HEK293T (cell line): Measurements from ENCODE around the gene HECTD1.
"Not testable (repeated sequence)": the region's sequence is repeated elsewhere in the genome, so short reads cannot be mapped to it uniquely, and the experiment has no call there.

Source experiments
- CTCF ChIA-PET: fragments of 350-600 bp; formaldehyde crosslinking; extraction: SDS; loops from one replicate; lab custom pipeline; 2021; ENCODE audit warnings: antibody characterized with exemption, inconsistent platforms; lab: Yijun Ruan, JAX
- POLR2A ChIA-PET: fragments of 350-600 bp; formaldehyde crosslinking; extraction: SDS; loops from one replicate; lab custom pipeline; 2020; ENCODE audit warnings: antibody characterized with exemption, inconsistent platforms; lab: Yijun Ruan, JAX
- DNase-seq: peaks from one replicate; pipeline ENCODE4 v3.0.0; 2012; ENCODE audit warnings: mixed read lengths; ENCODE audit errors: extremely low spot score
- ARNT ChIP-seq: fragments of 450-650 bp; IDR thresholded peaks from 2 replicates; pipeline ENCODE4 v1.6.1; 2017; ENCODE audit warnings: mild to moderate bottlenecking
- BHLHE40 ChIP-seq: fragments of 450-650 bp; IDR thresholded peaks from 2 replicates; pipeline ENCODE4 v1.6.1; 2016; ENCODE audit warnings: mild to moderate bottlenecking, moderate library complexity, borderline replicate concordance
- CTBP1 ChIP-seq: fragments of 450-650 bp; IDR thresholded peaks from 2 replicates; pipeline ENCODE4 v1.6.1; 2016; ENCODE audit warnings: borderline replicate concordance
- ELF4 ChIP-seq: fragments of 450-650 bp; IDR thresholded peaks from 2 replicates; pipeline ENCODE4 v1.6.1; 2017; ENCODE audit warnings: antibody characterized with exemption
- FOXA1 ChIP-seq: fragments of 450-650 bp; IDR thresholded peaks from 2 replicates; pipeline ENCODE4 v1.6.1; 2016; ENCODE audit warnings: mild to moderate bottlenecking
- FOXK2 ChIP-seq: fragments of 450-650 bp; IDR thresholded peaks from 2 replicates; pipeline ENCODE4 v1.6.1; 2016; ENCODE audit warnings: mild to moderate bottlenecking
- FOXM1 ChIP-seq: fragments of 450-650 bp; IDR thresholded peaks from 2 replicates; pipeline ENCODE4 v1.6.1; 2017; ENCODE audit warnings: mild to moderate bottlenecking, borderline replicate concordance
- HDGF ChIP-seq: fragments of 450-650 bp; IDR thresholded peaks from 2 replicates; pipeline ENCODE4 v1.6.1; 2017; ENCODE audit warnings: antibody characterized with exemption, borderline replicate concordance
- L3MBTL2 ChIP-seq: fragments of 450-650 bp; conservative IDR thresholded peaks from 2 replicates; pipeline ENCODE4 v1.6.1; 2016; ENCODE audit warnings: mild to moderate bottlenecking
- LEF1 ChIP-seq: fragments of 450-650 bp; IDR thresholded peaks from 2 replicates; pipeline ENCODE4 v1.6.1; 2017; ENCODE audit warnings: mild to moderate bottlenecking, borderline replicate concordance
- NFRKB ChIP-seq: fragments of 450-650 bp; IDR thresholded peaks from 2 replicates; pipeline ENCODE4 v1.6.1; 2016; ENCODE audit warnings: mild to moderate bottlenecking, moderate library complexity
- PKNOX1 ChIP-seq: fragments of 450-650 bp; IDR thresholded peaks from 2 replicates; pipeline ENCODE4 v1.6.1; 2016
- SP1 ChIP-seq: fragments of 450-650 bp; IDR thresholded peaks from 2 replicates; pipeline ENCODE4 v1.6.1; 2017
- SUZ12 ChIP-seq: fragments of 450-650 bp; IDR thresholded peaks from 2 replicates; pipeline ENCODE4 v1.6.1; 2016; ENCODE audit warnings: mild to moderate bottlenecking
- TARDBP ChIP-seq: fragments of 450-650 bp; IDR thresholded peaks from 2 replicates; pipeline ENCODE4 v1.6.1; 2016
- ZNF384 ChIP-seq: fragments of 450-650 bp; IDR thresholded peaks from 2 replicates; pipeline ENCODE4 v1.6.1; 2016

The HECTD1 gene

DNA sequence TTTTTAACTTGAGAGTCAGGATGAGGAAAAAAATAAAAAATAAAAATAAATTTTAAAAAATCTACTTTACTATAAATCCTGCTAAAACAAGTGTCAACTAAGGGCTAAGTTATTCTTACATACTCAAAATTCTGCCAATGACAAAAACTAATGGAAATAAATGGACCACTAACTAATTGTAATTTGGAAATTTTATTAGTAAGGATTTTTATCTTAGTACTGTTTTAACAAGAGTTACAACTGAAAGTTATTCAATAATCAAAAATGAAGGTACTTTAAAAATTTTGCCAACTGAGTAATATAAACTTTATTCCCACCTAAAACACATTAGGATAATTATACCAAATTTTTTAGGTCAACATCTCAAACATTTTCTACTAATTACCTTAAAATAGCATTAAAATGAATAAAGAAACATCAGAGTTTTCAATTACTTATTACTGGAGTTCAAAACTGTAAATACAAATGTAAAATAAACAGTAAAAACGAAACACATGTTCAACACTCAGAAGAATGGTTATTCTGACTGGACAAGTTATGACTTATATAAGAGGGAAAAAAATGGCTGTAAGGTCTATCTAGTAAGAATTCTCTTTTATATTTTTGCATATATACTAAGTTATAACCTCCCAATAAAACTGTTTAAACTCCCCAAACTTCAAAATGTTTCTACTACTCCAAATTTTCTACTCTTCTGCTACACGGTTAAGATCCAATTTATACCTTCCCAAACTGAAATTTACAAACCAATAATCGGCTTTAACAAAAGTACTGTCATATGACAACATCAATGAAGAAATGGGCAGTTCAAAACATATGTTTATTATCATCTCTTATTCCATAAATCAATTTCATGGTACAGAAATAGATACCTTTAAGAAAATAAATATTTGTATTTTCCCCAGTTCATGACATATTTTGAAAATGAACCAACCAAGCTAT lies 2.7 kb downstream of the HECTD1 start:
- no peak for DNase-seq
- ChIA-PET CTCF (no interaction called here), POLR2A (interaction anchor here (1.3 kb wide), 1 partner anchor 178 kb away, joined by 3 read pairs; the partner anchor contains the start of gene STRN3)
- TF ChIP-seq FOXK2 (no peak), SP1 (no peak), TARDBP (no peak), FOXA1 (no peak), CTBP1 (no peak), NFRKB (no peak), ZNF384 (no peak), FOXM1 (no peak), ELF4 (no peak), LEF1 (no peak), SUZ12 (no peak), ARNT (no peak), L3MBTL2 (no peak), PKNOX1 (no peak), BHLHE40 (no peak), HDGF (no peak)

- POLR2A ChIA-PET, DNase-seq, CTCF ChIA-PET: not testable (repeated sequence)
Measured at GRCh38 chr14:31203899-31204592, 3.5 kb downstream of the HECTD1 start.

DNA sequence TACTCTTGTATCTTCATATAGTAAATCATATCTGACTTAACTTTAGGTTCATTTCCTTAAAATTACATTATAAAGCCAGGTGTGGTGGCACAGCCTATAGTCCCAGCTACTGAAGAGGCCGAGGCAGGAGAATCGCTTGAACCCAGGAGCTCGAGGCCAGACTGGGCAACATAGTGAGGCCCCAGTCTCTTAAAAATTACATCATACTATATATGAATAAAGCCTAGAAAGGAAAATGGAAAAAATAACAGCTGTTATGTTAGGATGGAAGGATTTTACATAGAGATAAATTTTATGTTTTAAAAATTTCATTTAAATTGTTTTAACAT lies 4.2 kb downstream of the HECTD1 start:
- POLR2A ChIA-PET = no interaction called here
- no peak for TF ChIP-seq BHLHE40
- TF ChIP-seq FOXA1 = no peak
- no peak for TF ChIP-seq ZNF384
- no peak for TF ChIP-seq ARNT
- no peak for TF ChIP-seq TARDBP
- TF ChIP-seq FOXM1 = no peak
- TF ChIP-seq LEF1 = no peak
- TF ChIP-seq ELF4 = no peak
- no peak for TF ChIP-seq L3MBTL2
- TF ChIP-seq NFRKB = no peak
- DNase-seq = no peak
- CTCF ChIA-PET = interaction anchor here (0.6 kb wide), 1 partner anchor 14 kb away, joined by 3 read pairs; no protein-coding TSS in a partner anchor

DNA sequence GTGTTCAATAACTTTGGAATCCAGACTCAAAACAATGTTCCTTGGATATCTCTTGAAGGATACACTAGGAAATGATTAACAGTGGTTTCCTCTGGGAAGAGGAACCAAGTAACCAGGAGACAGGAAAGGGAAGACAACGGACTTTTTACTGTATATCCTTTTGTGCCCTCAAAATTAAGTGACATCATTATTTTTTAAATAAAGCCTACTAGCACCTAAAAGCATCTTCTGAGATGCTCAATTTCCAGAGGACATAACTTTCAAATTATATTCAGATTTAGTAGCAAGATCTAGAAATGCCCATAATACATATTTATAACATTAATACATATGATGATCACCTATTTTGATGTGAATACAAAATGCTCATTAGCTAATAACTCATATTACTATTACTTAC lies 6.5 kb downstream of the HECTD1 start:
- no peak for DNase-seq
- POLR2A ChIA-PET = interaction anchor here (1.4 kb wide), 1 partner anchor 175 kb away, joined by 3 read pairs; the partner anchor contains the start of gene STRN3
- CTCF ChIA-PET = interaction anchor here (0.7 kb wide), 1 partner anchor 473 kb away, joined by 3 read pairs; no protein-coding TSS in a partner anchor
- TF ChIP-seq FOXA1 (no peak), PKNOX1 (no peak), HDGF (no peak), L3MBTL2 (no peak), NFRKB (no peak), FOXM1 (no peak), ELF4 (no peak), ARNT (no peak)

GRCh38 chr14:31200702-31200990 lies 6.9 kb downstream of the HECTD1 start:
- ChIA-PET CTCF (no interaction called here), POLR2A (interaction anchor here (1.4 kb wide), 1 partner anchor 174 kb away, joined by 3 read pairs; the partner anchor contains the start of gene STRN3)
- no peak for TF ChIP-seq PKNOX1
- no peak for TF ChIP-seq ARNT
- no peak for TF ChIP-seq FOXK2
- no peak for TF ChIP-seq ZNF384
- TF ChIP-seq CTBP1 = no peak
- no peak for TF ChIP-seq LEF1
- TF ChIP-seq SUZ12 = no peak
- TF ChIP-seq ELF4 = no peak
- TF ChIP-seq L3MBTL2 = no peak
- no peak for TF ChIP-seq BHLHE40
- no peak for TF ChIP-seq FOXM1
- TF ChIP-seq SP1 = no peak
- TF ChIP-seq HDGF = no peak
- no peak for DNase-seq

DNA sequence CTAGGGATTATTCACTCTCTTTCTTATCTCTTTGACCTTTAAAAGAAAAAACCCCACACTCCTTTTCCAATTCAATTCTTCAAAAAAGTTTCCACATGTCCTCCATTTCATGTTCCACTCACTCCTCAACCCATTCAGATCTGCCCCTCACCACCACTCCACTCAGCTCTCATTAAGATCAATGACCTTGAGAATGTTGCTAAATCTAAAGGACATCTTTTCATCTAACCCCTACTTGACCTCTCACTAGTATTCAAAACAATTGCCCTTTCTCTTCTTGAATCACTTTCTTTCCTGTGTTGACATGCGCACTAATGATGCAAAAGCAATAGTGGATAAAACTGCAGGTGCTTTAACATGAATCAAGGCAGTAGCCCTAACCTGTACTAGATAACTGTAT lies 9.9 kb downstream of the HECTD1 start:
- ChIA-PET CTCF (no interaction called here), POLR2A (interaction anchor here (1.3 kb wide), 1 partner anchor 10 kb away, joined by 5 read pairs; the partner anchor contains the start of gene HECTD1)
- TF ChIP-seq PKNOX1 = no peak
- no peak for TF ChIP-seq FOXM1
- TF ChIP-seq TARDBP = no peak
- TF ChIP-seq LEF1 = no peak
- TF ChIP-seq CTBP1 = no peak
- TF ChIP-seq BHLHE40 = no peak
- no peak for TF ChIP-seq SUZ12
- no peak for TF ChIP-seq ELF4
- TF ChIP-seq ARNT = no peak
- no peak for TF ChIP-seq HDGF
- no peak for TF ChIP-seq ZNF384
- TF ChIP-seq NFRKB = no peak
- TF ChIP-seq SP1 = no peak
- TF ChIP-seq FOXK2 = no peak
- no peak for TF ChIP-seq FOXA1
- no peak for DNase-seq
